SK-MEL-5 (cell line): ENCODE measurements around the gene MAGEA9B. TPM values are rescaled to one million over a fixed set of nuclear protein-coding genes. Genes with fewer than 3 reads are reported as not detected.
A peak's percentile ranks its signal among the peaks of the same experiment; 100 is the strongest.
"Not testable (repeated sequence)": the region's sequence is repeated elsewhere in the genome, so short reads cannot be mapped to it uniquely, and the experiment has no call there.

Source experiments
- DNase-seq: peaks from one replicate; pipeline ENCODE4 v3.0.0-alpha.2; 2016; ENCODE audit warnings: low read depth, low spot score
- in situ Hi-C: cut with HindIII; loops from 2 replicates; pipeline ENCODE4 v1.10.0; 2016; ENCODE audit warnings: low sequenced_read_pairs, high pct_unique_total_duplicates, low pct_unique_long_range_greater_than_20kb
- total RNA-seq: library from RNA; depleted of rRNA; stranded (reverse); fragments of >200 nt; shearing (Covaris generic); gene quantifications from 2 replicates; pipeline ENCODE4 v1.2.3, GENCODE V29; 2014; rRNA removed

The MAGEA9B gene
- total RNA-seq, 1 experiment from 2014 or later, result not detected

DNA sequence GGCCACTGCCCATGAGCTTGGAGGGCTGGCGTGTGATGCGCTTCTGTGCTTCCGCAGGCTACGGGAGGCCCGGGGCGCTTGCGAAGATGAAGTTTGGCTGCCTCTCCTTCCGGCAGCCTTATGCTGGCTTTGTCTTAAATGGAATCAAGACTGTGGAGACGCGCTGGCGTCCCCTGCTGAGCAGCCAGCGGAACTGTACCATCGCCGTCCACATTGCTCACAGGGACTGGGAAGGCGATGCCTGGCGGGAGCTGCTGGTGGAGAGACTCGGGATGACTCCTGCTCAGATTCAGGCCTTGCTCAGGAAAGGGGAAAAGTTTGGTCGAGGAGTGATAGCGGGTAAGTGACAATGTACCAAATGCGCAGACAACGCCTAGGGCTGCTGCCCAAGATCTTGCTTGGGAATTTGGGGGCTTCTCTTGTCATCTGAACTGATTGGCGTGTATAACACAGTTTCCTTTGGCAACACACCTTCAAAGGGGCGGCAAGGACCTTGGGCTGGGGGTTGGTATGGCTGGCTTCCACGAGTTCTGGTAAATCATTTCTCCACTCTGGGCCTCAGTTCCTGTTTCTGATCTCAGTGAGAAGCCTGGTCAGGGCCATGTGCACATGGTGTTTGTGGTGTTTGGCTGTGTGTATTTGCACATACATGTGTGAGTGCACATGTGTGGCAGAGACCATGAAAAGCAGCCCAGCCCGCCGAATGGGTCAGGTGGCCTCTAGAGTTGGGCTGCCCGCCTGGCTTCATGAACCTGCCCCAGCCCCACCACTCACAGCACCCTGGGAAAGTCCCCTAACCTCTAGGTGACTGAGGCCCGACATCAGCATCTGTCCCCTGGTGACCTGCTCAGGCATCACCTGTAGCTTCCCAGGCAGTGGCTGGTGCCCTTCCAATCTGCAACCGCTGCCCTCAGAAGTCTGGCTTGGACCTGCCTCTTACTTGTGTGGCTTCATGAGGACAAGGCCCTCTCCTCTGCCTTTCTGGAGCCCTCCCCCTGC lies 41.4 kb downstream of the MAGEA9B start:
- peak; percentile 50 for DNase-seq
- in situ Hi-C loops, result not testable (repeated sequence)

DNA sequence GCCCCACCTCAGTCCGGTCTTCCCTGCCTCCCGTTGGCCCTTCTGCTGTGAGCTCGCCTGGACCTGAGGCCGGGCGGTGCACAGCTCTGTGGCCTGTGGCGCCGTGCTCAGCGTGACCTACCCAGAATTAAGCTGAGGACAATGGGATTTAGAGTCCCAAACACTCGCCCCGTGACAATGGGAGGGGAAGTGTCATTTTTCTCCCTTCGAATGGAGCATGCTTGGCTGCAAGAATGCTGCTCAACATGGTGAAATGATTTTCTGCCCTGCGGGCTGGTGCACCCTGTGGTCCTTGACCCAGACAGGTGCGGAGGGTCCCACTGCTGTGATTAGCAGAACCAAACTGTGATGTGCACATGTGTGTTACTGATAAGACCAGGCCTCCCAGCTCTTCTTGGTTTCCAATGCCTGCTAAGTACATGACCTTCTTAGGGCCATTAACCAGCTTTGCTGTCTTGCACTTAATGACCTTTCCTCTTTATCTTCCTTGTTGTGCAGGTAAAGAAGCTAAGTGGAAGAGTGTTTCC lies 45.7 kb downstream of the MAGEA9B start:
- no peak for DNase-seq
- in situ Hi-C loops, result no loop called here

DNA sequence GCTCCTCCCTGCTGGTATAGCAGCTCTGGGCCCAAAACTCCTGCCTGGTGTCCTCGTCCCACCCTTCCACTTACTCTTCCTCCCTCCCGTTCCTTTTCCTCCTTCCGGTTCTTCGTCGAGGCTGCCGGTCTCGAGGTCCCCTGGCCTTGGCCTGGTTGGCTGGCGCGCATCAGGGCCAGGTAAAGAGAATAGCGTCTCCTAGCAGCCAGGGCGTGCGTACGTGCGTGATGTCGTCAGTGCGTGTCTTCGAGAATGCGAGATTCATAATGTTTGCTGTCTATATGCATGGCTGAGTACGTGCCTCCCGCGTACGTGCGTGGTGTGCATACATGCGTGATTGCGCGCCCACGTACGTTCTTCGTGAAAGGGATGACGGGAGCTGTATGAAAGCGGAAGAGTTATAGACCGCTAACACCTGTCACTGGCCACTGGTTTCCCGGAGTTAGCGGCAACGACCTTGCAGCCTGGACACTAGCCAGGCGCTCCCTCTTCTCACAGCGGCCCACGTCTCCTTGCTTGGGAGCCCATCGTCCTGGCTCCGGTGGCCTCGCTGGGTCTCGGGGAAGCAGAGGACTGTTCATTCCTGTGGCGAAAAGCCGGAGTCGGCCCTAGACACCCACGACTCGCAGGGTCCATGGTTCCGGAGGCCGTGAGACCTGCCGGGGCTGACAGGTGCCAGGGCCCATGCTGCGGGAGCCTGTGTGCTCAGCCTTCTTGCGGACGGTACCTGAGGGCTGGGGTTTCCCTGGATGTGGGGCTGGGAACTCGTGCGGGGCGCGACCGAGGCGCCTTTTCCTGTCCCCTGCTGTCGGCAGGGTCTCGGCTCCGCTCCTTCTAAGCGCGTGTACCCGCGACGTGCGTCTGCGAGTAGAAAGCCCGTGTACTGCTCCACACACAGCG lies 46.4 kb downstream of the MAGEA9B start, which contains the start of gene EOLA1:
TSS of gene EOLA1 (plus strand) at position 392 of the 900 bp plus-strand sequence. CDS start 4,619 bp downstream, outside the sequence.
- in situ Hi-C loops, result no loop called here
- DNase-seq, result peak; percentile 95

DNA sequence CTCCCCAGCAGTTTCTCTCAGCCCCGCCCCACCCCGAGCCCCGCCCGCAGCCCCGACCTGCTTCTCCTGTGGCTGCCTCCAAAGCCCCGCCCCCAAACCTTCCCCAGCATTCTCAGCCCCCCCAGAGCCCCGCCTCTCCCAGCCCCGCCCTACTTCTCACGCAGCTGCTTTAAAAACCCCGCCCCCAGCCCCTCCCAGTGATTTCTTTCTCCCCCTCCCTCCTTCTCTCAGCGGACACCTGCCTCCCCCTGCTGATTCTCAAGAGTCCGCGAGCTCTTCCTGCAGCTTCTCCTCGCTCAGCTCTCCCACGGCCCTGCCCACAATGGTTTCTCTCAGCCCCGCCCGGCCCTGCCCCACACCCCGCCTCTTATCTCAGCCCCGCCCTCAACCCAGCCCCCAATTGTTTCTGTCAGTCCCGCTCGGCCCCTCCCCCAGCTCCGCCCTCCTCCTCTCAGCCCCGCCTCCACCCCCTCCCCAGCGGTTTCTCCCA lies 47.1 kb downstream of the MAGEA9B start:
- in situ Hi-C loops, result no loop called here
- DNase-seq, result peak; percentile 84

DNA sequence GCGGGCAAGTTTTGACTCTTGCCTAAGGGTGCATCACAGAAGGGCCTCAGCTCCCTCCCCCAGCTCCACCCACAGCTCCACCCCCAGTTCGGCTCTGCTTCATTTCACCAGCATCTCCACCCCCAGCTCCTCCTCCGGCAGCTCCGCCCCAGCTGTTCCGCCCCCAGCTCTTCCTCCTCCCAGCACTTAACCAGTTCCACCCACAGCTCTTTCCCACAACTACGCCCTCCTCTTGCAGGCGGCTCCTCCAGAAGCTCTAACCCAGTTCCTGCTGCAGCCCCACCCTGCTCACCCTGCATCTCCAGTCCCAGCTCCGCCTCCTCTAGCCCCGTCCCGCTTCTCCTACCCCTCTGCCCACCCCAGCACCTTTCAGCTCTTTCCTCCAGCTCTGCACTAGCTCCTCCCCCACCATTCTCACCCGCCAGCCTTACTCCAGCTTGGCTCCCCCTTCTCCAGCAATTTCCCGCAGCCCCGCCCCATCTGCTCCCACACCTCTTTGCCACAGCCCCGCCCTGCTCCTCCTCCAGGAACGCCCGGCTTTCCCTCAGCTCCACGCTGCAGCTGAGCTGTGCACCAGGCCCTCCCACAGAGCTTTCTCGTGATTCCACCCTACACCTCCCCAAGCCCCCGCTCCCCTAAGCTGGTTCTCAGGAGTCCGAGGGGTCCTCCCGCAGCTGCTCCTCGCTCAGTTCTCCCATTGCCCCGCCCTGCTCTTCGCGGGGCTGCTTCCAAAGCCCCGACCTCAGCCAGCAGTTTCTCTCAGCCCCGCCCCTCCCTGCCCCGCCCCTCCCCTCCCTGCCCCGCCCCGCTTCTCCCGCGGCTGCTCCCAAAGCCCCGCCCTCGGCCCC lies 47.8 kb downstream of the MAGEA9B start:
- in situ Hi-C loops, result no loop called here
- DNase-seq, result peak; percentile 91

DNA sequence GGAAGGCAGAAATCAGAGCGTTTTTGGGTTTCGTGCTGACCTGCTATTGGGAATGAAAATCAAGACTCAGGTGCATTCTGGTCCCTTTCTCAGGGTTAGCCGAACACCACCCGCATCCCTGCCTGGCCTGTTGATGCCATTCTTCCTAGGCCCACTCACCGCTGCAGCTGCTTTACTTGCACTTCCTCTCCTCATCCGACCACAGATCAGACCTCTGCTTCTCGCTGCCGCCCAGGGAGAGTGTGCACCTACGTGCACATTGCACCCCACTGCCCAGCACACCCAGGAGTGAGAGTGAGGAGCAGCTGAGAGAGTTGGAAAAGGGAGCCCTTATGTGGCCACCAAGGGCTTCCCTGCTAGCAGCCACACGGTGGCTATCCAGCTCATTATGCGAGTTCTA lies 49.8 kb downstream of the MAGEA9B start:
- in situ Hi-C loops, DNase-seq: not testable (repeated sequence)

DNA sequence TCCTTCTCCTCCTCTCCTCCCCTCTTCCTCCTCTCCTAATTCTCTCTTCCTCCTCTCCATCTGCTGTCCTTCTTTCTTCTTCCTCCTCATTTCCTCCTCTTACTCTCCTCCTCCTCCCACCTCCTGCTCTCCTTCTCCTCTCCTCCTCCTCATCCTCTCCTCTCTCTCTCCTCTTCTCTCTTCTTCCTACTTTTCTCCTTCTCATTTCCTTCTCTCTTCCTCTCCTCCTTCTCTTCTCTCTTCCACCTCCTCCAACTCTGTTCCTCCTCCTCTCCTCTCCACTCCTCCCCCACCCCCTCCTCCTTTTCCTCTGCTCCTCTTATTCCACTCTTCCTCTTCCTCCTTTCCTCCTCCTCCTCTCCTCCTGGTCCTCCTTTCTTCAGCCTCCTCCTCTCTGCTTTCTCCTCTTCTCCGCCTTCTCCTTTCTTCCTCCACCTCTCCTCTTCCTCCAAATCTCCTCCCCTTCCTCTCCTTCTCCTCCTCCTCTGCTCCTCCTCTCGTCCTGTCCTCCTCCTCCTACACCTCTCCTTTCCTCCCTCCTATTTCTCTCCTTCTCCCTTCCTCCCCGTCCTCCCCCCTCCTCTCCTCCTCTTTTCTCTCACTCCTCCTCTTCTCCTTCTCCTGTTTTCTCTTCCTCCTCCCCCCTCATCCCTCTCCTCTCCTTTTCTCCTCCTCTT lies 52.2 kb downstream of the MAGEA9B start:
- in situ Hi-C loops, DNase-seq: not testable (repeated sequence)

DNA sequence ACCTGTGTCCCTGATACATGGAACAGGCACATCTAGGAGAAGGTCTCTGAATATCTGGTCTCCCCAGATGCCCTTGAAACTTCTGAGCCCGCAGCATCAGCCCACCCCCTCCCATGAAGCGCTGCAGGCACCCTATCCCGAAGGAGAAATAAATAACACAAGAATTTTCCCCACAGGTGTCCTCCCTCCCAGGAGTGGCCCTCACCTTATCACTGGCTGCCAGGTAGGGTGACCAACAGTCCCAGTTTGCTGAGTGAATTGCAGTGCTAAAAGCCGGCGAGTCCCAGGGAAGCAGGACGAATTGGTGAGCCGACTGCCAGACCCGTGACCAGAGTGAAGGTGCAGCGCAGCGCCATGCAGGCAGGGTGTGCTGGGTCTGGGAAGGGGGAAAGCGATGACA lies 53.3 kb downstream of the MAGEA9B start:
- in situ Hi-C loops, DNase-seq: not testable (repeated sequence)

DNA sequence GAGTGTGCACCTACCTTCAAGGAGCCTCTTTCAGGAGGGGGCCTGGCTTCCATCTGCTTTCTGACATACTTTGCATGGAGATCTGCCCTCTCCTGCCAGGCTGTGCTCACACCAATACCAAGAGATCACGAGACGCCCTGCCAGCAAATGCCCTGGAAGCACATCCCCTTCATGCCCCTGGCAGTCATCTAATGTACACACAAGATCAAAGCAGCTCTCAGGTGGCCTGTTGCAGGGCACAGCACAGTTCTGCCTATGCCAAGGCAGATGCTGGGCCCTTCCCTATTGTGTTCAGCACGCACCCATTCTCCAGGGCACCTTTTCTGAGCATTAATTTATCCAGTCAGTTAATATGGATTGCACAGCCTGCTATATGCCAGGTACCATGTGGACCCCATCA lies 54.4 kb downstream of the MAGEA9B start:
- in situ Hi-C loops, DNase-seq: not testable (repeated sequence)

Other genes starting within 250 kb of the MAGEA9B start
- gene IDS, start 82.2 kb downstream of the MAGEA9B start, total RNA-seq, result 31.6 and 36.8 TPM in 2 replicates
- gene EOLA1, start 46.4 kb downstream of the MAGEA9B start, total RNA-seq, result 19.4 and 20.9 TPM in 2 replicates
- gene HSFX3, start 37.5 kb downstream of the MAGEA9B start, total RNA-seq, result not detected in 2 replicates
- gene HSFX2, start 7.9 kb upstream of the MAGEA9B start, total RNA-seq, result not detected in 2 replicates
- gene TMEM185A, start 44.3 kb upstream of the MAGEA9B start, total RNA-seq, result 16.9 and 18.0 TPM in 2 replicates
- 0.24 and 0.43 TPM in 2 replicates for gene MAGEA11, start 124.6 kb upstream of the MAGEA9B start, total RNA-seq
- 0.74 and 0.85 TPM in 2 replicates for gene HSFX1, start 186.6 kb upstream of the MAGEA9B start, total RNA-seq
- gene MAGEA9, start 194.5 kb upstream of the MAGEA9B start, total RNA-seq, result not detected in 2 replicates